BE2C (cell line): Measurements from ENCODE around the gene RNF141.

Experiments used
- DNase-seq: peaks from one replicate; pipeline ENCODE4 v3.0.0-alpha.2; 2020
- H3K27me3 ChIP-seq: fragments of 250-450 bp; sonication (Bioruptor Pico); 2 replicates; pipeline ENCODE4 v1.5.1; 2020; ENCODE audit warnings: mild to moderate bottlenecking
- H3K36me3 ChIP-seq: fragments of 250-450 bp; sonication (Bioruptor Pico); 2 replicates; pipeline ENCODE4 v1.5.1; 2020; ENCODE audit warnings: mild to moderate bottlenecking
- H3K4me1 ChIP-seq: fragments of 250-450 bp; sonication (Bioruptor Pico); 2 replicates; pipeline ENCODE4 v1.5.1; 2020
- H3K4me3 ChIP-seq: 2 replicates; pipeline ENCODE4 v1.5.1; 2011; ENCODE audit warnings: low read depth, low read length
- H3K9me3 ChIP-seq: fragments of 250-450 bp; sonication (Bioruptor Pico); 2 replicates; pipeline ENCODE4 v1.5.1; 2020
- CTCF ChIP-seq: IDR thresholded peaks from 2 replicates; pipeline ENCODE4 v1.5.1; 2012; ENCODE audit warnings: mild to moderate bottlenecking, low read depth, low read length

Gene RNF141

GRCh38 chr11:10476927-10477689, 63.9 kb downstream of the RNF141 start:
- Histone ChIP-seq H3K4me3 (no peak overlapping the region), H3K4me1 (no peaks in the 10 kb centered on the region), H3K9me3 (no peaks in the 10 kb centered on the region), H3K27me3 (no peaks in the 10 kb centered on the region), H3K36me3 (no peaks in the 10 kb centered on the region)
- no peak for TF ChIP-seq CTCF
- DNase-seq, result no peak

GRCh38 chr11:10476342-10476741, 64.6 kb downstream of the RNF141 start:
- Histone ChIP-seq H3K4me3 (no peak overlapping the region), H3K27me3 (no peaks in the 10 kb centered on the region), H3K4me1 (no peaks in the 10 kb centered on the region), H3K36me3 (no peaks in the 10 kb centered on the region), H3K9me3 (no peaks in the 10 kb centered on the region)
- TF ChIP-seq CTCF, result no peak
- no peak for DNase-seq

- Histone ChIP-seq H3K4me1 (no peaks in the 10 kb centered on the region), H3K9me3 (no peaks in the 10 kb centered on the region), H3K27me3 (no peaks in the 10 kb centered on the region), H3K4me3 (no peak overlapping the region), H3K36me3 (no peaks in the 10 kb centered on the region)
- no peak for DNase-seq
- TF ChIP-seq CTCF, result no peak
Measured at GRCh38 chr11:10474551-10474950, 66.4 kb downstream of the RNF141 start.

GRCh38 chr11:10473371-10473770, 67.6 kb downstream of the RNF141 start:
- DNase-seq, result no peak
- Histone ChIP-seq H3K36me3 (no peaks in the 10 kb centered on the region), H3K27me3 (no peaks in the 10 kb centered on the region), H3K4me3 (no peak overlapping the region), H3K4me1 (no peaks in the 10 kb centered on the region), H3K9me3 (no peaks in the 10 kb centered on the region)
- no peak for TF ChIP-seq CTCF

- TF ChIP-seq CTCF, result no peak
- DNase-seq, result no peak
- Histone ChIP-seq H3K4me3 (no peak overlapping the region), H3K4me1 (no peaks in the 10 kb centered on the region), H3K9me3 (no peaks in the 10 kb centered on the region), H3K27me3 (no peaks in the 10 kb centered on the region), H3K36me3 (no peaks in the 10 kb centered on the region)
Measured at GRCh38 chr11:10462746-10463300, 78.2 kb downstream of the RNF141 start.
